ENCODE measurements around the gene SEMA4D. TPM values are rescaled to one million over a fixed set of nuclear protein-coding genes. Genes with fewer than 3 reads are reported as not detected.

SEMA4D gene
- total and polyA plus RNA-seq, 2 donors from 2014 or later, result 18.9 to 147 TPM

DNA sequence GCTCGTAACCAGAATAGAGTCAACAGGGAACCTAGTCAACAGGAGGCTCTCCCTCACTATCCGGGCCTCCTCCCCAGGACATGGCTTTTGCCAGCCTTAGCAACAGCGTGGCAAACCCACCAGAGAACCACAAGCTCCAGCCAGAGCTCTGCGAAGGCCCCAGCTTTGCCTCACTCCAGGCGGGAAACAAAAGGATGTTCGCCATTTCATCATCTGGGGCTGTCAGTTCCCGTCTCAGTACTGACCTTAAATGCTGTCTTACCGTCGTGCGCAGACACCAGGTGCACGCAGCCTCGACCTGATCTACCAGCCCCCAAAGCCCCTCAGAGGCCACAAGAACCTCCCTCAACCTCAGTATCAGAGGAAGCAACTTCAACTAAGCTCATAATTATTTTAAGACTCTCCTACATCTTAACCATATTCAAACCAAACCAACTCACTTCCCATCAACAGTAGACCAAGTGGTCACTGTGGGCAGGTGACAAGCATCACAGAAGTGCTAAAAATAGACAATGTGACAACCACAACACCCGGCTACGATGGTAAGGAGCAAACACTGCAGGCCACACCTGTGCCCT lies 71.4 kb downstream of the SEMA4D start:
- Histone ChIP-seq H3K9me3 (ENCODE audit: control insufficient read depth in 2 of 3, insufficient read depth in 1 of 3, low read length in 3 of 3) (no peaks in the 10 kb centered on the region), H3K4me3 (ENCODE audit: low read length in 3 of 3) (no peak overlapping the region), H3K4me1 (ENCODE audit: control insufficient read depth in 2 of 3, insufficient read depth in 2 of 3, low read depth in 1 of 3, low read length in 3 of 3) (peaks cover 0 to 29% (median 18%) of the 10 kb centered on the region in 3 donors), H3K36me3 (ENCODE audit: control insufficient read depth in 2 of 3, insufficient read depth in 3 of 3, low read length in 3 of 3) (no peaks in the 10 kb centered on the region), H3K27ac (ENCODE audit: low read depth in 2 of 2, low read length in 2 of 2) (no peak overlapping the region), H3K27me3 (ENCODE audit: control insufficient read depth, insufficient read depth, low read length) (no peaks in the 10 kb centered on the region), H3K9ac (ENCODE audit: low read length in 3 of 3) (no peak overlapping the region)
- FAIRE-seq (no peak), DNase-seq (peak in 1 of 5 donors; percentile 46)
- TF ChIP-seq, protein P1, sequence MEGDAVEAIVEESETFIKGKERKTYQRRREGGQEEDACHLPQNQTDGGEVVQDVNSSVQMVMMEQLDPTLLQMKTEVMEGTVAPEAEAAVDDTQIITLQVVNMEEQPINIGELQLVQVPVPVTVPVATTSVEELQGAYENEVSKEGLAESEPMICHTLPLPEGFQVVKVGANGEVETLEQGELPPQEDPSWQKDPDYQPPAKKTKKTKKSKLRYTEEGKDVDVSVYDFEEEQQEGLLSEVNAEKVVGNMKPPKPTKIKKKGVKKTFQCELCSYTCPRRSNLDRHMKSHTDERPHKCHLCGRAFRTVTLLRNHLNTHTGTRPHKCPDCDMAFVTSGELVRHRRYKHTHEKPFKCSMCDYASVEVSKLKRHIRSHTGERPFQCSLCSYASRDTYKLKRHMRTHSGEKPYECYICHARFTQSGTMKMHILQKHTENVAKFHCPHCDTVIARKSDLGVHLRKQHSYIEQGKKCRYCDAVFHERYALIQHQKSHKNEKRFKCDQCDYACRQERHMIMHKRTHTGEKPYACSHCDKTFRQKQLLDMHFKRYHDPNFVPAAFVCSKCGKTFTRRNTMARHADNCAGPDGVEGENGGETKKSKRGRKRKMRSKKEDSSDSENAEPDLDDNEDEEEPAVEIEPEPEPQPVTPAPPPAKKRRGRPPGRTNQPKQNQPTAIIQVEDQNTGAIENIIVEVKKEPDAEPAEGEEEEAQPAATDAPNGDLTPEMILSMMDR (IDR thresholded peaks at IDR 0.05; ENCODE audit: borderline replicate concordance, extremely low read depth, insufficient read depth), result no peak
- intact Hi-C loops (cut with DNase I), result no loop called here

DNA sequence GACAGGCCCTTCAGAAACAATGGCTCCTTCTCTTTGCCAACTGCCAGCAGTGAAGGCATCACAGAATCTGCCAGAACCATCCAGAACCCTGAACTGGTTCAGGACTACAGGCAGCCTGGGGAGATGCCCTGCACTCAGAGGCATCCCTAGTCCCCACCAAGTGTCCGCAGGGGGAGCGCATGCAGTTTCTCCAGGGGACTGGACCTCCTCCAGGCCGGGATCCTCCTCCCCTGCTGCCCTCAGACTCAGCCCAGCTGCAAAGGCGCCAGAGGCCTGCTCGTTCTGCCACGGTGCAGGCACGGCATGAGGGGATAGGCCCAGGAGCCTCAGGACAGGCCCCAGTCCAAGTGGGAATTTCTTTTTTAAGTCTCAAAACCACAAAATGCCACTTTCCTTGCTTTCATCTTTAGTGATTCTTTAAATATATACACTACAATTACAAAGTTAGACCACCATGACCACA lies 72.0 kb downstream of the SEMA4D start:
- Histone ChIP-seq H3K27ac (ENCODE audit: low read depth in 2 of 2, low read length in 2 of 2) (no peak overlapping the region), H3K4me1 (ENCODE audit: control insufficient read depth in 2 of 3, insufficient read depth in 2 of 3, low read depth in 1 of 3, low read length in 3 of 3) (peaks cover 0 to 27% (median 12%) of the 10 kb centered on the region in 3 donors), H3K9ac (ENCODE audit: low read length in 3 of 3) (no peak overlapping the region), H3K9me3 (ENCODE audit: control insufficient read depth in 2 of 3, insufficient read depth in 1 of 3, low read length in 3 of 3) (no peaks in the 10 kb centered on the region), H3K27me3 (ENCODE audit: control insufficient read depth, insufficient read depth, low read length) (no peaks in the 10 kb centered on the region), H3K36me3 (ENCODE audit: control insufficient read depth in 2 of 3, insufficient read depth in 3 of 3, low read length in 3 of 3) (no peaks in the 10 kb centered on the region), H3K4me3 (ENCODE audit: low read length in 3 of 3) (no peak overlapping the region)
- intact Hi-C loops (cut with DNase I), result no loop called here
- DNase-seq, result no peak
- TF ChIP-seq, protein P1 (IDR thresholded peaks at IDR 0.05; ENCODE audit: borderline replicate concordance, extremely low read depth, insufficient read depth), result no peak
- FAIRE-seq, result no peak

DNA sequence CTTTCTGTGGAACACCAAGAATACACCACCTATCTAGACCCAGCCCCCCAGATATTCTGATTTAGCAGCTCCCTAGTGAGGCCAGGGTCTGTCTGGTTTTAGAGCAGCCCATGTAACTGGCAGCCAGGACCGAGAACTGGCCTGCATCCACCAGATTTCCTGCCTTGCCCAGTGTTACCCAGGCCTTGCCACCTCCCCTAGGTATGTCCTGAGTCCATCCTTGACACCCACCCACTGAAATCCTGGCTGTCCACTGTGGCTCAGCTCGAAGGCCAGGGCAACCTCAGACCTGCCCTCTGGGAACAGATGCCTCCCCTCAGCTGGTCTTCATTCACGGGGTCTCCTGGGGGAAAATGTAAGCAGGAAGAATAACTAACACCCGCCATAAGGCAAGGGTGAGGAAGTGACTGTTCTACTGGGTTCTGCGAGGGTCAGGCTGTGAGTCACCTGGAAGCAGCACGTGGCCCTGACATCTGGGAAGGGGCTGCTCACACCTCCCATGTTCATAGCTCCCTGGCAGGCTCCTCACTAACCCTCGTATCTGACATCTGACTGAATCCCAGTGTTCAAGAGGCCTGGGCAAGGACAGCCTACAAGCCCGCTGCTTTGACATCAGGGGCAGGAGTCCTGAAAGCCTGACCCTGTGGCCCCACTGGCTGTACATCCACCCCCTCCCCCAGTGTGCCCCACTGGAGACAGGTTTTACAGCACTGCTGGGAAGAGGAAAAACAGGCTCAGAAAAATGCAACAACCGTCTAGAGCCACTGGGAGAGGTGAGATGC lies 72.7 kb downstream of the SEMA4D start:
- peaks cover 0 to 27% (median 12%) of the 10 kb centered on the region in 3 donors for H3K4me1 ChIP-seq (ENCODE audit: control insufficient read depth in 2 of 3, insufficient read depth in 2 of 3, low read depth in 1 of 3, low read length in 3 of 3)
- H3K27ac ChIP-seq (ENCODE audit: low read depth in 2 of 2, low read length in 2 of 2), result no peak overlapping the region
- no peaks in the 10 kb centered on the region for H3K9me3 ChIP-seq (ENCODE audit: control insufficient read depth in 2 of 3, insufficient read depth in 1 of 3, low read length in 3 of 3)
- H3K36me3 ChIP-seq (ENCODE audit: control insufficient read depth in 2 of 3, insufficient read depth in 3 of 3, low read length in 3 of 3), result no peaks in the 10 kb centered on the region
- no peak for FAIRE-seq
- TF ChIP-seq, protein P1 (IDR thresholded peaks at IDR 0.05; ENCODE audit: borderline replicate concordance, extremely low read depth, insufficient read depth), result no peak
- no peaks in the 10 kb centered on the region for H3K27me3 ChIP-seq (ENCODE audit: control insufficient read depth, insufficient read depth, low read length)
- no peak overlapping the region for H3K4me3 ChIP-seq (ENCODE audit: low read length in 3 of 3)
- intact Hi-C loops (cut with DNase I), result no loop called here
- DNase-seq, result no peak
- H3K9ac ChIP-seq (ENCODE audit: low read length in 3 of 3), result no peak overlapping the region

Measured in kidney (tissue), 14 donors.